ENCODE measurements around the gene HDGFL1.

The HDGFL1 gene

GRCh38 chr6:22558288-22558882, 11.0 kb upstream of the HDGFL1 start:
- H3K27ac ChIP-seq (ENCODE audit: low read depth, low read length, poor library complexity, severe bottlenecking), result no peak overlapping the region
- no peaks in the 10 kb centered on the region for H3K4me1 ChIP-seq (ENCODE audit: insufficient read depth, low read length, severe bottlenecking)
- no peak overlapping the region for H3K4me3 ChIP-seq (ENCODE audit: low read depth, low read length, poor library complexity, severe bottlenecking)
- TF ChIP-seq CTCF (IDR thresholded peaks at IDR 0.05; ENCODE audit: low read length) (no peak), EZH2 (IDR thresholded peaks at IDR 0.05; ENCODE audit: borderline replicate concordance, low read length) (no peak)
- H3K36me3 ChIP-seq (ENCODE audit: insufficient read depth, low read length), result no peaks in the 10 kb centered on the region
- H3K27me3 ChIP-seq (ENCODE audit: insufficient read depth, low read length), result no peaks in the 10 kb centered on the region
- H3K9ac ChIP-seq (ENCODE audit: low read length), result no peak overlapping the region
- no peaks in the 10 kb centered on the region for H3K9me2 ChIP-seq (ENCODE audit: low read depth, low read length)
- no peak overlapping the region for H3K4me2 ChIP-seq (ENCODE audit: low read length)
- H2AFZ ChIP-seq (ENCODE audit: low read length), result no peak overlapping the region
- no peaks in the 10 kb centered on the region for H3K79me2 ChIP-seq (ENCODE audit: insufficient read depth, low read length)
- no peaks in the 10 kb centered on the region for H3K9me3 ChIP-seq (ENCODE audit: low read length)
- H3F3A ChIP-seq (ENCODE audit: insufficient read depth, low read length), result no peaks in the 10 kb centered on the region
- H4K20me1 ChIP-seq (ENCODE audit: insufficient read depth, low read length), result no peaks in the 10 kb centered on the region

- H3K27me3 ChIP-seq (ENCODE audit: insufficient read depth, low read length), result no peaks in the 10 kb centered on the region
- H3K36me3 ChIP-seq (ENCODE audit: insufficient read depth, low read length), result no peaks in the 10 kb centered on the region
- no peaks in the 10 kb centered on the region for H4K20me1 ChIP-seq (ENCODE audit: insufficient read depth, low read length)
- no peaks in the 10 kb centered on the region for H3K9me3 ChIP-seq (ENCODE audit: low read length)
- H3K79me2 ChIP-seq (ENCODE audit: insufficient read depth, low read length), result no peaks in the 10 kb centered on the region
- H3K27ac ChIP-seq (ENCODE audit: low read depth, low read length, poor library complexity, severe bottlenecking), result no peak overlapping the region
- no peak overlapping the region for H3K9ac ChIP-seq (ENCODE audit: low read length)
- TF ChIP-seq CTCF (IDR thresholded peaks at IDR 0.05; ENCODE audit: low read length) (no peak), EZH2 (IDR thresholded peaks at IDR 0.05; ENCODE audit: borderline replicate concordance, low read length) (no peak)
- H3K4me2 ChIP-seq (ENCODE audit: low read length), result no peak overlapping the region
- no peaks in the 10 kb centered on the region for H3K9me2 ChIP-seq (ENCODE audit: low read depth, low read length)
- no peak overlapping the region for H2AFZ ChIP-seq (ENCODE audit: low read length)
- H3K4me1 ChIP-seq (ENCODE audit: insufficient read depth, low read length, severe bottlenecking), result no peaks in the 10 kb centered on the region
- no peaks in the 10 kb centered on the region for H3F3A ChIP-seq (ENCODE audit: insufficient read depth, low read length)
- H3K4me3 ChIP-seq (ENCODE audit: low read depth, low read length, poor library complexity, severe bottlenecking), result no peak overlapping the region
Measured at GRCh38 chr6:22568854-22569253, 512 bp upstream of the HDGFL1 start.

- Histone ChIP-seq H3K4me2 (ENCODE audit: low read length) (no peak overlapping the region), H3K9me3 (ENCODE audit: low read length) (no peaks in the 10 kb centered on the region), H3K9me2 (ENCODE audit: low read depth, low read length) (no peaks in the 10 kb centered on the region), H2AFZ (ENCODE audit: low read length) (no peak overlapping the region), H3K27me3 (ENCODE audit: insufficient read depth, low read length) (no peaks in the 10 kb centered on the region), H3F3A (ENCODE audit: insufficient read depth, low read length) (no peaks in the 10 kb centered on the region), H3K4me1 (ENCODE audit: insufficient read depth, low read length, severe bottlenecking) (no peaks in the 10 kb centered on the region), H3K79me2 (ENCODE audit: insufficient read depth, low read length) (no peaks in the 10 kb centered on the region), H3K9ac (ENCODE audit: low read length) (no peak overlapping the region), H3K4me3 (ENCODE audit: low read depth, low read length, poor library complexity, severe bottlenecking) (no peak overlapping the region), H3K36me3 (ENCODE audit: insufficient read depth, low read length) (no peaks in the 10 kb centered on the region), H4K20me1 (ENCODE audit: insufficient read depth, low read length) (no peaks in the 10 kb centered on the region), H3K27ac (ENCODE audit: low read depth, low read length, poor library complexity, severe bottlenecking) (no peak overlapping the region)
- TF ChIP-seq CTCF (IDR thresholded peaks at IDR 0.05; ENCODE audit: low read length) (no peak), EZH2 (IDR thresholded peaks at IDR 0.05; ENCODE audit: borderline replicate concordance, low read length) (no peak)
Measured at GRCh38 chr6:22570185-22570551, 802 bp downstream of the HDGFL1 start.

Data from OCI-LY1 (cell line).